ENCODE measurements around the gene LAMC3.

Gene LAMC3

GRCh38 chr9:131076347-131077195, 67.6 kb downstream of the LAMC3 start:
- no peak for DNase-seq (ENCODE audit: low spot score)

DNA sequence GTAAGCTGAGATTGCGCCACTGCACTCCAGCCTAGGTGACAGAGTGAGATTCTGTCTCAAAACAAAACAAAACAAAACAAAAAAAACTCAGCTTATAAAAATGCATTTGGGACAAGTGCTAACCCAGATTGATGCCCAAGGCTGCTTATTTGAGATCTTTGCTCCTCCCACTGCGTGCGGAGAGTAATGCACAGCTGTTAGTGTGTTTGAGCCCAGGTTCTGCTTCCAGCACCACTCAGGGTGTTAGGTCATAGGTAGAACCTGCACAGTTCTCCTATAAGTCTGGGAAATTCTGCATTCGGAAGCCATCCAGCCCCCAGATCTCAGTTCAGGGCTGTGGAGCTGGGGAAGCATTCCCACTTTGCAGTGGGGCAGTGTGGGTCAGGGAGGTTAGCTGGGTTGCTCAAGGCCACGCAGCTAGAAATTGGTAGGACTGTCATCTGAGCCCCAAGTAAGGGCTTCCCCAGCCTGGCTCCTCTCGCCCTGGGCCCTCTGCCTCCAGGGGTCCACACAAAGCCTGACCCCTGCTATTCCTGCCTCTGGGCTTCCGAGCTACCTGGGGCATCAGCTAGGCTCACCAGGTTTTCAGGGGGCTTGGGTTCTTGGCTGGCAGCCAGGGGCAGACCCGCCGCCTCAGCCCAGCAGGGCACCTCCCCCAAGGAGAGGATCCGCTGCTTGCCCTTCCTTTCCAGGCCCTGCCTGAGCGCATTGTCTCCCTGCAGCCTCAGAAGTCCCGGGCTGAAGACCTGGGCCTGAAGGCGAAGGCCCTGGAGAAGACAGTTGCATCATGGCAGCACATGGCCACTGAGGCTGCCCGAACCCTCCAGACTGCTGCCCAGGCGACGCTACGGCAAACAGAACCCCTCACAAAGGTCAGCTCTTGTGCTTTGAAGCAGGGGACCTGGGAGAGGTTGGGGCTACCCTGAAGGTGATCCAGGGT, 69.7 kb downstream of the LAMC3 start:
- no peak for DNase-seq (ENCODE audit: low spot score)

DNA sequence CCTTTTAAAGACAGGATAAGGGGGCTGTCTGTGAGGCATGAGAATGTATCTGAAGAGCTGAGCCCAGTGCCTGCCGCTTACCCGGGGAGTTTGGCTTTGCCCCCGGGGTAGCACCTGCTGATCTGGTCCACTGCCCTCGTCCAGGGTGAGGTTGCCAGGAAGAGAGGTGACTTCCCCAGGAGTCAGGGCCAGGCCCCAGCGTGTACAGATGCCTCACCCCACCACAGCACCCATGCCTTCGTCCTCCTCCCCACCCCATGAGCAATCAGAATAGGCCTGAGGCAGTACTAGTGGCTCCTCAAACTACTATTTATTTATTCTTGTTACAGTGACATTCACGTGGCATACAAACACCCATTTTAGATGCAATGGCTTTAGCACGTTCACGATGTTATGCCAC, 71.6 kb downstream of the LAMC3 start:
- no peak for DNase-seq (ENCODE audit: low spot score)

GRCh38 chr9:131081868-131082267, 72.9 kb downstream of the LAMC3 start:
- no peak for DNase-seq (ENCODE audit: low spot score)

DNA sequence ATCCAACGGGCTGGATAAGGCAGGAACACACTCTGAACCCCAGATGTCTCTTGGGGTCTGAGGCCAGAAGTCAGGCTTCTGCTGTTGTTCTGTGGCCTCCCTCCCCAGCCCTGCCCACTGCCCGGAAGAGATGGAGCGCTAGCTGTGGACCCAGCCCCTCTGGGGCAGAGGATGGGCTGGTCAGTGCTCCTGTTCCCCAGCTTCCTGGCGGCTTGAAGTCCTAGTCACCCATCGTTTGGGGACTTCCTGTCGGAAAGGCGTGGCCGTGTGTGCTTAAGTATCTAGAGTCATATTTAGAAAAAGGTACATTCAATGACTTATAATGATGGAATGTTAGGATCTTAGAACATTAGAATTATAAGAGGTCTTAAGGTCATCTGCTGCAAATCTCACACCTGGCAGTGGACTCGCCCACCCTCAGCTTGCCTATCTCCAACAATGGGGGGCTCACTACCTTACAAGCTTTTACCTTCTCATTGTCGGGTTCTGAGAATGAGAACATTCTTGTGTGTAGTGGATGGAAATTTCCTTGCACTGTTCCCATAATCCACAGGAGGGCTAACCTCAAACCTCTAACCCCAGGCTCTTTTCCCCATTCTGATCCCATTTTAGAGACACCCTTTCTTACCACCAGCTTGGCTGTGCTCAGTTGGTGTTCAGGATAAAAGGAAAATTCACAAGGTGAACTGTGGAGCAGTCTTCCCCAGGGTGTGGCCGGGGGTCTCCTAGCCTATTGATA, 74.0 kb downstream of the LAMC3 start:
- no peak for DNase-seq (ENCODE audit: low spot score)

DNA sequence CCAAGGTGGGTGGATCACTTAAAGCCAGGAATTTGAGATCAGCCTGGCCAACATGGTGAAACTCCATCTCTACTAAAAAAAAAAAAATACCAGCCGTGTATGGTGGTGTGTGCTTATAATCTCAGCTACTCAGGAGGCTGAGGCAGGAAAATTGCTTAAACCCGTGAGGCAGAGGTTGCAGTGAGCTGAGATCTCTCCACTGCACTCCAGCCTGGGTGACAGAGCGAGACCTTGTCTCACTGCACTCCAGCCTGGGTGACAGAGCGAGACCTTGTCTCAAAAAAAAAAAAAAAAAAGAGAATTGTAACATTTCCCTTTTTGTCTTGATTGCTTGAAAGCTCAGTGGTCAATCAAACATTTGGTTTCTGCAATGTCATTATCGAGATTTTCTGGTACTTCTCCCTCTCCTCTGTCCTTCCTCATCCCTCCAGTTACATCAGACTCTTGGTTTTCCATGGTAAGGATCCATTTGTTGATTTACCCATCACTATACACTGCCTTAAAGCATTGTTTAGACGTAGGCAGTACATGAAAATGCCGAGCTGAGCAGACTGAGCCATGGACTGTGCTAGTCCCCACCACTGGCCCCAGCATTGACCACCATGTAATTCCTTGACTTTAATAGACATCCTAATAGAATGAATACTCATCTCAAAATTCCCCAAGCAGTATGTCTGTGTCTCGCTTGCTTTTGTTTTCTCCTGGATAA, 75.8 kb downstream of the LAMC3 start:
- DNase-seq (ENCODE audit: low spot score): no peak

DNA sequence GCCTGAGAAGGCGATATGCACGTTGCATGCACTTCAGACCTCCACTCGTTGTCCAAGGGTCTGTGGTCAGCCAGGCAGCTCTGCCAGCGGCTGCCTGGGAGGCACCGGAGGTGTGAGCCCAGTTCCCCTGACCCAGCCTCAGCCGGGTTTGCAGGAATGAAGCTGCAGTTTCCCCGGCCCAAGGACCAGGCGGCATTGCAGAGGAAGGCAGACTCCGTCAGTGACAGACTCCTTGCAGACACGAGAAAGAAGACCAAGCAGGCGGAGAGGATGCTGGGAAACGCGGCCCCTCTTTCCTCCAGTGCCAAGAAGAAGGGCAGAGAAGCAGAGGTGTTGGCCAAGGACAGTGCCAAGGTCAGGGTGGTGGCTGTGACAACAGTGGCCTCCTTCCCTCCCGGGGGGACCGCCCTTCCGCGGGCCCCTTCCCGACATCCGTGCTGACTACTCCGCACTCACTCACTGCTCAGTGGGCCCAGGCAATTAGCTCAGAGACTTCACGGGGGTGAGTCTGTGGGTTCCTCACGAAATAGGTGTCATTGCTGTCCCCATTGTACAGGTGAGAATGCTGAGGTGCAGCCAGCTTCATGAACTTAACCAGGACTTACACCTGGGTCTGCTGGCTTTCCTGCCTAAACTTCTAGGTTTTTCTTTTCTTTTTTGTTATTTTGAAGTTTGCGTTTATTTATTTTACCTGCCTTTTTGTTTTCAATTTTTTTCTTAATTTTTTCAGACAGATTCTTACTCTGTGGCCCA, 76.6 kb downstream of the LAMC3 start:
- no peak for DNase-seq (ENCODE audit: low spot score)

DNA sequence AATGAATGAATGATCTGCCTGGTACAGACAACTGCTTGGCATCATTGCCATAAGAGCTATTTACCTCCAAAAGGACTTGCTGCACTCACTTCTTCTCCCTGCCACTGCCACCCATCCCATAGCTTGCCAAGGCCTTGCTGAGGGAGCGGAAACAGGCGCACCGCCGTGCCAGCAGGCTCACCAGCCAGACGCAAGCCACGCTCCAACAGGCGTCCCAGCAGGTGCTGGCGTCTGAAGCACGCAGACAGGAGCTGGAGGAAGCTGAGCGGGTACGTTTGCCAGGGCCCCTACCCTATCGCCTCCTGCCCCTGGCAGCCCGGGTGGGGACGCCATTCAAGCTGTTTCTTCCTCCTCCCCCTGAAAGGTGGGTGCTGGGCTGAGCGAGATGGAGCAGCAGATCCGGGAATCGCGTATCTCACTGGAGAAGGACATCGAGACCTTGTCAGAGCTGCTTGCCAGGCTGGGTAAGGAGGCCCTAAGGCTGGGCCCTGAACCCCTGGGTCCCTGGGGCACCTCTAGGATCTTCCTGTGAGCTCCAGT, 78.5 kb downstream of the LAMC3 start:
- DNase-seq (ENCODE audit: low spot score): no peak

GRCh38 chr9:131090025-131090787, 81.2 kb downstream of the LAMC3 start:
- DNase-seq (ENCODE audit: low spot score): no peak

DNA sequence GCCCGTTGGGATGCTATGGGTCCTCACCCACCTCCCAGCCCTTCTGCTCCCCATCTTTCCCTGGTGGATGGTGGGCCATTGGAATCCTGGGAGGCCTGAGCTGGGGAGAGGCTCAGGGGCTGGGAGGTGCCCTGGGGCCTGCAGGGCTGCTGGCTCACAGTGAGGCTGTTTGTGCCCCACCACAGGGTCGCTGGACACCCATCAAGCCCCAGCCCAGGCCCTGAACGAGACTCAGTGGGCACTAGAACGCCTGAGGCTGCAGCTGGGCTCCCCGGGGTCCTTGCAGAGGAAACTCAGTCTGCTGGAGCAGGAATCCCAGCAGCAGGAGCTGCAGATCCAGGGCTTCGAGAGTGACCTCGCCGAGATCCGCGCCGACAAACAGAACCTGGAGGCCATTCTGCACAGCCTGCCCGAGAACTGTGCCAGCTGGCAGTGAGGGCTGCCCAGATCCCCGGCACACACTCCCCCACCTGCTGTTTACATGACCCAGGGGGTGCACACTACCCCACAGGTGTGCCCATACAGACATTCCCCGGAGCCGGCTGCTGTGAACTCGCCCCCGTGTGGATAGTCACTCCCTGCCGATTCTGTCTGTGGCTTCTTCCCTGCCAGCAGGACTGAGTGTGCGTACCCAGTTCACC, 82.5 kb downstream of the LAMC3 start:
- no peak for DNase-seq (ENCODE audit: low spot score)

GRCh38 chr9:131092030-131092429, 83.1 kb downstream of the LAMC3 start:
- DNase-seq (ENCODE audit: low spot score): no peak

DNA sequence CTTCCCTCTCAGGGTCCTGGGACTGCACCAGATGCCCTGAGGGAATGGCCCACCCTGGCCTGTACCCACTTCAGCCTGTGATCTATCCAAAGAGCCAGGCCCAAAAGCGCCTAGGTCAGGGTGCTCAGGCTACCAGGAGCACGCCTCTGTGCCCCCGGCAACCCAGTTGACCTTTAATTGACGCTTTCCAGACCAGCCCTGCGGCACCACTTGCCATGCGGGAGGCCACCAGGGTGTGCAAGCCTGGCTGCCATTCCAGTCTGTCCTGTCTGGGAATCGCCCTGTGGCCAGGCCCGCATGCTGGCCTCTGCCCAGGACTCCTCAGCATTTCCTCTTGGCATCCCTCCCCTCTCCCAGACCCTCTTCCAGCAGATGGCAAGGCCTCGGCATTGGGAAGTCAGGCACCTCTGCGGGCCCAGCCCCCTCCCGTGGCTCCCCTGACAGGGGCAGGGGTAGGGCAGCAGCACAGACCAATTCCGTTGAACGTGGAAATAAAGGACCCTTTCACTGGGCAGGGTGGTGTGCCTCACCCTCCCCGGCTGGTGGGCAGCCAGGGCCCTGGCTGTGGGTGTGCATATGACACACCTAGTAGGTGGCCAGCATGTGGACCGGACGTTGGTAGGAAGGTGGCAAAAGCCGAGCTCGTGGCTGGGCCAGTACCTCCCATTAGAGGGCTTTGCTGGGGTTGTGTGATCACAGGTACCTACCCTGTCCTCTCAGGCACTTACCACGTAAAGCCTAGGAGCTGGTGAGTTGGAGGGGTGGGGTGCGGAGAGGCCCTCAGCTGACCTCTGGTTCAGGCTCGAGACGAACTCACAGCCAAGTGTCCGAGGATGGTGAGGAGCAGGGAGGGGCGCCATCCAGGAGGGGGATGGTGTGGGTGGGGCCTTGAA, 83.8 kb downstream of the LAMC3 start:
- no peak for DNase-seq (ENCODE audit: low spot score)

DNA sequence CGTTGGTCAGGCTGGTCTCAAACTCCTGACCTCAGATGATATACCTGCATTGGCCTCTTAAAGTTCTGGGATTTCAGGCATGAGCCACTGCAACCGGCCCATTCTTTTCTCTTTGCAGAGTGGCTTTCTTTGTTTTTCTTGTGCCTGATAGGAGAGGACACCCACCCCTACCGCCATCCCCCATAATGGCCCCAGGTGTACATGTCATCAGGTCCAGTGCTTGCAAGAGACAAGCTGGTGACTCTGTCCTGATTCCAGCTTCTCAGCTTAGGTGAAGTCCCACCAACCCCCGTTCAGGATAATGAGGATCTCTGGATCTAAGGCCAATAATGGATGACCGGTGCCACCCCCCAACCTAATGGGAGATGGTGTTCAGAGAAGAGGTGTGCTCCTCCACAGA, 85.0 kb downstream of the LAMC3 start:
- DNase-seq (ENCODE audit: low spot score): no peak

DNA sequence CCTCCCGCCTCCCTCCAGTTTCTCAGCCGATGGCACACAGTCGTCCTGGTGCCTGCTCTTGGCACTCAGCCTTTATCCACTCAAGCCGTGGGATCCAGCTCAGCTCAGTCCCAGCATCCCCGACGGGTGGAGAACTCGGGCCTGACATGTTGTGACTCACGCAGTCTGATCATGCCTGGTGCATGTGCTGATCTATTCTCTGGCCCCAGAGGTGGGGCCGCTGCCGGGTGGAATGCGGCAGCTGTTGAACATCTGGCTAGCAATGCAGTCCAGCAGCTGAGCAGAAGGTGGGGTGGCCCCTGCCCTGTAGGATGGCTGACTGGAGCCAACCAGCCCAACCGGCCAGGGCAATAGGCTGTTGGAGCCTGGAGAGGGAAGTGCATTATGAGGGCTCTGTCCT, 85.6 kb downstream of the LAMC3 start:
- no peak for DNase-seq (ENCODE audit: low spot score)

GRCh38 chr9:131095666-131096268, 86.8 kb downstream of the LAMC3 start:
- DNase-seq (ENCODE audit: low spot score): no peak

- DNase-seq (ENCODE audit: low spot score): no peak
Observed at GRCh38 chr9:131096269-131097125, 87.5 kb downstream of the LAMC3 start, which contains the start of gene AIF1L. AIF1L (plus strand) TSS chr9:131096531; CDS start chr9:131096630, 99 bp downstream.
